ENCODE results near the gene CEP76.
"Not testable (repeated sequence)": the region's sequence is repeated elsewhere in the genome, so short reads cannot be mapped to it uniquely, and the experiment has no call there.

- TF ChIP-seq POLR2AphosphoS5 (IDR thresholded peaks at IDR 0.05; ENCODE audit: insufficient read depth in 1 of 2, low read depth in 1 of 2); POLR2A (IDR thresholded peaks at IDR 0.05); CTCF (IDR thresholded peaks at IDR 0.05): not testable (repeated sequence)
Measured at GRCh38 chr18:12643756-12644155, 58.8 kb downstream of the CEP76 start.

Measured in vagina (tissue), 2 donors.